Erythroblast (primary cell): ENCODE measurements around the gene SOX30.

Experiments used
- GATA1 ChIP-seq: IDR thresholded peaks from 2 replicates; pipeline ENCODE4 v1.6.1; 2011; ENCODE audit warnings: low read depth, mild to moderate bottlenecking, control low read depth, low read length, moderate library complexity
- POLR2A ChIP-seq: IDR thresholded peaks from 2 replicates; pipeline ENCODE4 v1.6.1; 2011; ENCODE audit warnings: mild to moderate bottlenecking, low read length

DNA sequence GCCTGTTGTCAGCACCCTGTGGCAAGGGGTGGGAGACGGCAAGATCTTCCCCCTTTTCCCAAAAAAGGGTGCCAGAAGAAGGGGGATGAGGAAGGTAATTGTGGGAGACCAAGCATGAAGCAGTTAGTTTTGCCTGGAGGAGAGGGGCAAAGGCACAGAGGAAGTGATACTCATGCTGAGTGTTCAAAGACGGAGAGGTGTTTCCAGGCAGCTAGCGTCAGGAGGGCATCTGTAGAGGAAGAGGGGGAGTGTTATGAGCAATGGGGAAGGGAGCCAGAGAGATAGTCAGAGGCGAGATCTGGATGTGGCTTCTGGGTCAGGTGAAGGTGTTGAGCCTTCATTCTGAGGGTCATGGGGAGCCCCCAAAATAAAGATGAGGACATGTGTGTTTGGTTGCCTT, 49.7 kb downstream of the SOX30 start:
- TF ChIP-seq POLR2A, result no peak
- no peak for TF ChIP-seq GATA1
